Keratinocyte (primary cell): ENCODE measurements around the gene KCTD21. TPM values are rescaled to one million over a fixed set of nuclear protein-coding genes. Genes with fewer than 3 reads are reported as not detected.
A peak's percentile ranks its signal among the peaks of the same experiment; 100 is the strongest.

ENCODE experiments used
- DNase-seq: peaks from one replicate; pipeline ENCODE4 v3.0.0-alpha.2; 2011; ENCODE audit warnings: low read depth, missing footprints, low spot score
- FAIRE-seq: peaks from 2 replicates; lab custom pipeline; 2011; peaks lifted over from hg19 to GRCh38; lab: Jason Lieb, UNC
- H2AFZ ChIP-seq: 2 replicates; pipeline ENCODE4 v1.6.0; 2012; ENCODE audit warnings: low read length, control low read depth, inconsistent platforms; ENCODE audit not compliant: control insufficient read depth
- H3K27ac ChIP-seq: 2 replicates; pipeline ENCODE4 v1.5.1; 2011; ENCODE audit warnings: low read length; ENCODE audit not compliant: control insufficient read depth, insufficient read depth
- H3K27me3 ChIP-seq: 3 replicates; pipeline ENCODE4 v1.6.0; 2011; ENCODE audit warnings: low read length; ENCODE audit not compliant: control insufficient read depth, insufficient read depth; ENCODE audit errors: extremely low read depth
- H3K36me3 ChIP-seq, 2 experiments: 2 replicates in 1 of 2; 3 replicates in 1 of 2; pipeline ENCODE4 v1.5.1; 2011; ENCODE audit warnings: low read length in 2 of 2, mild to moderate bottlenecking in 1 of 2; ENCODE audit not compliant: control insufficient read depth in 2 of 2, insufficient read depth in 2 of 2; ENCODE audit errors: extremely low read depth in 1 of 2
- H3K4me1 ChIP-seq: 3 replicates; pipeline ENCODE4 v1.5.1; 2011; ENCODE audit warnings: low read length; ENCODE audit not compliant: control insufficient read depth, insufficient read depth; ENCODE audit errors: extremely low read depth
- H3K4me2 ChIP-seq: 3 replicates; pipeline ENCODE4 v1.6.0; 2011; ENCODE audit warnings: low read depth, low read length; ENCODE audit not compliant: control insufficient read depth, insufficient read depth; ENCODE audit errors: extremely low read depth
- H3K4me3 ChIP-seq, 3 experiments: fragments of 200-600 bp in 1 of 3; sonication (generic) in 1 of 3; 2 replicates in 2 of 3; 3 replicates in 1 of 3; pipeline ENCODE4 v1.5.1; 2011 to 2016; ENCODE audit warnings: low read length in 3 of 3, mild to moderate bottlenecking in 3 of 3, control low read depth in 2 of 3, inconsistent platforms in 1 of 3, low read depth in 1 of 3, mixed read lengths in 1 of 3, mixed run types in 1 of 3, moderate library complexity in 1 of 3; ENCODE audit not compliant: control insufficient read depth in 2 of 3, insufficient read depth in 2 of 3; ENCODE audit errors: extremely low read depth in 1 of 3
- H3K79me2 ChIP-seq: 2 replicates; pipeline ENCODE4 v1.6.0; 2012; ENCODE audit warnings: low read length; ENCODE audit not compliant: control insufficient read depth, insufficient read depth
- H3K9ac ChIP-seq: 3 replicates; pipeline ENCODE4 v1.6.0; 2011; ENCODE audit warnings: low read length; ENCODE audit not compliant: control insufficient read depth, insufficient read depth; ENCODE audit errors: extremely low read depth
- H3K9me1 ChIP-seq: 3 replicates; pipeline ENCODE4 v1.6.0; 2011; ENCODE audit warnings: low read length; ENCODE audit not compliant: control insufficient read depth, insufficient read depth; ENCODE audit errors: extremely low read depth
- H3K9me3 ChIP-seq: 2 replicates; pipeline ENCODE4 v1.5.1; 2012; ENCODE audit warnings: low read depth, low read length; ENCODE audit not compliant: control insufficient read depth
- H4K20me1 ChIP-seq: 3 replicates; pipeline ENCODE4 v1.6.0; 2011; ENCODE audit warnings: low read length; ENCODE audit not compliant: control insufficient read depth, insufficient read depth; ENCODE audit errors: extremely low read depth
- CTCF ChIP-seq, 3 experiments: IDR thresholded peaks in 1 of 3; conservative IDR thresholded peaks in 1 of 3; optimal IDR thresholded peaks in 1 of 3; 2 replicates in 2 of 3; 3 replicates in 1 of 3; pipeline versions ENCODE3 to v1.5.1; 2011; ENCODE audit warnings: low read length in 3 of 3, mild to moderate bottlenecking in 3 of 3, moderate library complexity in 2 of 3, control low read depth in 1 of 3, inconsistent platforms in 1 of 3; ENCODE audit not compliant: insufficient read depth in 2 of 3; ENCODE audit errors: extremely low read depth in 1 of 3
- EZH2 ChIP-seq: IDR thresholded peaks from one replicate; pipeline ENCODE4 v1.6.1; 2012; ENCODE audit warnings: inconsistent platforms, mild to moderate bottlenecking, low read length, moderate library complexity
- dilution Hi-C: fragments of 300-500 bp; cut with MboI; formaldehyde crosslinking; loops from one replicate; pipeline ENCODE4 v1.7.0; 2020; ENCODE audit warnings: low sequenced_read_pairs; ENCODE audit not compliant: extremely low pct_ligation_motif_present
- polyA plus RNA-seq, 5 experiments: library from polyadenylated mRNA; depleted of rRNA in 3 of 5; stranded (reverse) in 3 of 5; stranded (forward) in 1 of 5; unstranded in 1 of 5; fragments of >200 nt; gene quantifications; 1 replicate in 1 of 5; 2 replicates in 3 of 5; 3 replicates in 1 of 5; pipeline versions ENCODE4 v1.2.1 to v1.2.3, GENCODE V29; 2011 to 2012; ENCODE audit warnings: missing spikeins in 2 of 5, low read depth in 1 of 5, low replicate concordance in 1 of 5

The KCTD21 gene
- polyA plus RNA-seq, 1 donor (not counting 4 experiments of a cell fraction or from before 2014, with no cell fraction given): 10.4 TPM

- Histone ChIP-seq H3K9ac (no peak overlapping the region), H3K4me2 (no peak overlapping the region), H3K36me3 (peaks cover 0 to 16% of the 10 kb centered on the region in 2 experiments), H3K79me2 (peaks cover 3% of the 10 kb centered on the region), H3K27me3 (no peaks in the 10 kb centered on the region), H3K9me1 (peaks cover 2% of the 10 kb centered on the region), H3K27ac (no peak overlapping the region), H2AFZ (no peak overlapping the region), H4K20me1 (no peaks in the 10 kb centered on the region), H3K9me3 (no peaks in the 10 kb centered on the region), H3K4me1 (peaks cover 4% of the 10 kb centered on the region), H3K4me3 (no peak overlapping the region)
- dilution Hi-C loops: no loop called here
- no peak for DNase-seq
- TF ChIP-seq EZH2: no peak
- no peak for FAIRE-seq
Observed at GRCh38 chr11:78217650-78218541, 29.5 kb upstream of the KCTD21 start.

DNA sequence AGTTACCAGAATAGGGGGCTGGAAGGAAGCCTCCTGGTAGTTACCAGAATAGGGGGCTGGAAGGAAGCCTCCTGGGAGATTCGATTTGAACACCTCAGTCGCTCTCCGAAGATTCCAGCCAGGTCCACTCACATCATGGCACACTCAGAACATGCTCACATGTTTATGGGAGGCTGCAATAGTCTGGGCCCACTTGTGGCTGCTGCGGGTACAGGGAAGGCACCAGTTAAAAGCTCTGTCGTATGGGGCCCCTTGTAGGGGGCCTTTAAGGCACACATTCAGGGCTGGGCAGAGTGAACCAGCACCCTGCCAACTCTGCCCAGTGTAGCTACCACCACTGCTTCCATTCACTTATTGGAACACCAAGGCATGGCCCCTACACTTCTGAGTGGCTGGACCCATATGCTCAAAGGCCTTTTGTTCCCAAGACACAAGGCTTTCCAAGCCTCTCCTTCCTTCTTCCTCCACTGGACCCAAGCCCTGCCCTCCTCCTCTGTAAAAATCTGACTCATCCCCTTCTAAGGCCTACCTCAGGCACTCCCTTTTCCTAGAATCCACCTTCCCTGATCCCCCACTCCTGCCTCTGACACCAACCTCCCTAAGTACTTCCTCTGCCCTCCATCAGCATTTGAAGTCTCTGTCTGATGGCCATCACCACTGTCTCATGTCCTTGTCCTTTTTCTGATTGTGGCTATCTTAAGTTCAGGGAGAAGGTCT is 28.3 kb upstream of the KCTD21 start:
- Histone ChIP-seq H3K9ac (no peak overlapping the region), H3K4me3 (no peak overlapping the region), H3K27ac (no peak overlapping the region), H3K4me2 (no peak overlapping the region), H3K79me2 (peaks cover 4% of the 10 kb centered on the region), H2AFZ (no peak overlapping the region), H4K20me1 (no peaks in the 10 kb centered on the region), H3K36me3 (peaks cover 0 to 15% of the 10 kb centered on the region in 2 experiments), H3K9me3 (no peaks in the 10 kb centered on the region), H3K4me1 (peaks cover 4% of the 10 kb centered on the region), H3K9me1 (peaks cover 2% of the 10 kb centered on the region), H3K27me3 (no peaks in the 10 kb centered on the region)
- dilution Hi-C loops: no loop called here
- DNase-seq (no peak), FAIRE-seq (peak; percentile 65)
- TF ChIP-seq CTCF (optimal IDR thresholded peaks at IDR 0.05 in 1 of 3, IDR thresholded peaks at IDR 0.05 in 1 of 3, conservative IDR thresholded peaks at IDR 0.05 in 1 of 3; ENCODE audit: extremely low read depth in 1 of 3, insufficient read depth in 2 of 3, low read length in 3 of 3) (no peak), EZH2 (no peak)
